ENCODE measurements around the gene RADX.

GRCh38 chrX:106726485-106727437 lies 115.0 kb downstream of the RADX start, which contains the start of gene RNF128:
- TF ChIP-seq CTCF (IDR thresholded peaks at IDR 0.05) (no peak), POLR2AphosphoS5 (IDR thresholded peaks at IDR 0.05) (no peak), POLR2A (IDR thresholded peaks at IDR 0.05) (no peak)
